Chondrocyte (in vitro differentiated cells): Measurements from ENCODE around the gene GHRHR. TPM values are rescaled to one million over a fixed set of nuclear protein-coding genes. Genes with fewer than 3 reads are reported as not detected.

Experiments used
- DNase-seq: peaks from one replicate; pipeline ENCODE4 v3.0.0; 2021; ENCODE audit warnings: mixed read lengths, low spot score
- H3K27ac Mint-ChIP-seq: one replicate; pipeline ENCODE4 v1.8.0; 2021; ENCODE audit warnings: mild to moderate bottlenecking, moderate library complexity, mixed read lengths; ENCODE audit not compliant: unreplicated experiment
- H3K27me3 Mint-ChIP-seq: 2 replicates; pipeline ENCODE4 v1.8.0; 2021; ENCODE audit warnings: low read depth, mixed read lengths
- H3K36me3 Mint-ChIP-seq: 2 replicates; pipeline ENCODE4 v1.8.0; 2021; ENCODE audit warnings: low read depth, mixed read lengths
- H3K4me1 Mint-ChIP-seq: 2 replicates; pipeline ENCODE4 v1.8.0; 2021; ENCODE audit warnings: low read depth, mild to moderate bottlenecking, mixed read lengths
- H3K4me3 Mint-ChIP-seq: one replicate; pipeline ENCODE4 v1.8.0; 2021; ENCODE audit warnings: mild to moderate bottlenecking, moderate library complexity, mixed read lengths; ENCODE audit not compliant: unreplicated experiment
- H3K9me3 Mint-ChIP-seq: 2 replicates; pipeline ENCODE4 v1.8.0; 2021; ENCODE audit warnings: low read depth, mixed read lengths
- total RNA-seq: library from RNA; stranded (reverse); gene quantifications from 3 replicates; pipeline ENCODE4 v1.2.1, GENCODE V29; 2021
- TF ChIP-seq, protein P1 (sequence below): fragments of 200-600 bp; sonication (generic); IDR thresholded peaks from 2 replicates; pipeline ENCODE4 v1.5.0; 2021; ENCODE audit warnings: antibody characterized with exemption, mild to moderate bottlenecking, moderate library complexity

Gene GHRHR
- total RNA-seq, 1 donor from 2014 or later, result not detected

DNA sequence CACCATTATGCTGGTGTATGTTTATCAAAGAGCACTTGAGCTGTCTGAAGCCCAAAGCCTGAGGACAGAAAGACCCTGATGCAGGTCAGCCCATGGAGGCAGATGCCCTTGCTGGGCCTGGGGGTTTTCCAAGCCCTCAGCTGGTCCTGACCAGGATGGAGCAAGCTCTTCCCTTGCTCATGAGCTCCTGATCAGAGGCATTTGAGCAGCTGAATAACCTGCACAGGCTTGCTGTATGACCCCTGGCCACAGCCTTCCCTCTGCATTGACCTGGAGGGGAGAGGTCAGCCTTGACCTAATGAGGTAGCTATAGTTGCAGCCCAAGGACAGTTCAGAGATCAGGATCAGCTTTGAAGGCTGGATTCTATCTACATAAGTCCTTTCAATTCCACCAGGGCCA lies 39.1 kb upstream of the GHRHR start:
- TF ChIP-seq, protein P1, sequence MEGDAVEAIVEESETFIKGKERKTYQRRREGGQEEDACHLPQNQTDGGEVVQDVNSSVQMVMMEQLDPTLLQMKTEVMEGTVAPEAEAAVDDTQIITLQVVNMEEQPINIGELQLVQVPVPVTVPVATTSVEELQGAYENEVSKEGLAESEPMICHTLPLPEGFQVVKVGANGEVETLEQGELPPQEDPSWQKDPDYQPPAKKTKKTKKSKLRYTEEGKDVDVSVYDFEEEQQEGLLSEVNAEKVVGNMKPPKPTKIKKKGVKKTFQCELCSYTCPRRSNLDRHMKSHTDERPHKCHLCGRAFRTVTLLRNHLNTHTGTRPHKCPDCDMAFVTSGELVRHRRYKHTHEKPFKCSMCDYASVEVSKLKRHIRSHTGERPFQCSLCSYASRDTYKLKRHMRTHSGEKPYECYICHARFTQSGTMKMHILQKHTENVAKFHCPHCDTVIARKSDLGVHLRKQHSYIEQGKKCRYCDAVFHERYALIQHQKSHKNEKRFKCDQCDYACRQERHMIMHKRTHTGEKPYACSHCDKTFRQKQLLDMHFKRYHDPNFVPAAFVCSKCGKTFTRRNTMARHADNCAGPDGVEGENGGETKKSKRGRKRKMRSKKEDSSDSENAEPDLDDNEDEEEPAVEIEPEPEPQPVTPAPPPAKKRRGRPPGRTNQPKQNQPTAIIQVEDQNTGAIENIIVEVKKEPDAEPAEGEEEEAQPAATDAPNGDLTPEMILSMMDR, result no peak
- H3K9me3 Mint-ChIP-seq, result peaks cover 7% of the 10 kb centered on the region
- H3K4me1 Mint-ChIP-seq, result peaks cover 24% of the 10 kb centered on the region
- H3K4me3 Mint-ChIP-seq, result no peak overlapping the region
- peaks cover 1% of the 10 kb centered on the region for H3K36me3 Mint-ChIP-seq
- H3K27ac Mint-ChIP-seq, result no peak overlapping the region
- DNase-seq, result peak; percentile 54
- no peaks in the 10 kb centered on the region for H3K27me3 Mint-ChIP-seq

DNA sequence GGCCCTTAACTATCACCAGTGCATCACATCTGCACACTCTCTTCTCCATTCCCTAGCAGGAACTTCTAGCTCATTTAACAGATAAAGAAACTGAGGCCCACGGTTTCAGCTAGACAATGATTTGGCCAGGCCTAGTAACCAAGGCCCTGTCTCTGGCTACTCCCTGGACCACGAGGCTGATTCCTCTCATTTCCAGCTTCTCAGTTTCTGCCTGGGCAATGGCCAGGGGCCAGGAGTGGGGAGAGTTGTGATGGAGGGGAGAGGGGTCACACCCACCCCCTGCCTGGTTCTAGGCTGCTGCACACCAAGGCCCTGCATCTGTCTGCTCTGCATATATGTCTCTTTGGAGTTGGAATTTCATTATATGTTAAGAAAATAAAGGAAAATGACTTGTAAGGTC lies 38.6 kb upstream of the GHRHR start:
- TF ChIP-seq, protein P1, result no peak
- H3K4me3 Mint-ChIP-seq, result no peak overlapping the region
- no peaks in the 10 kb centered on the region for H3K27me3 Mint-ChIP-seq
- peaks cover 1% of the 10 kb centered on the region for H3K36me3 Mint-ChIP-seq
- peak; percentile 42 for DNase-seq
- peaks cover 22% of the 10 kb centered on the region for H3K4me1 Mint-ChIP-seq
- H3K9me3 Mint-ChIP-seq, result peaks cover 7% of the 10 kb centered on the region
- H3K27ac Mint-ChIP-seq, result no peak overlapping the region

DNA sequence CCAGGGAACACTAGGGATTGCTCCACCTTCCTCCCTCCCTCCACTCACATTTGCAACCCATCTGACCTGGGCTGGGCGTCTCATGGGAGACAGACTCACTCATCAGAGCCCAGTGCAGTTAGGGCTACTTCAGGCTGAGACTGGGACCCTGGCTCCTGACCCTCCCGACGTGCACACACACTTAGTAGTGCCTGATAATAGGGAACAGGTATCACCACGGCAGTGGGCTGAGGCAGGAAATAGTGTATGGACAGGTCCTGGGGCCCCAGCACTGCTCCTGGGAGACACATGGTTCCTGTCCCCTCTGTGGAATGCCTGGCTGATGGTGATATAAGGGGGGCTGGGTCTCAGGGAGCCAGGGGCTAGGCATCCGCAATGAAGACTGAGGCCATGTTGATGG lies 37.8 kb upstream of the GHRHR start:
- Mint-ChIP-seq H3K36me3 (peaks cover 1% of the 10 kb centered on the region), H3K4me1 (peaks cover 20% of the 10 kb centered on the region), H3K4me3 (no peak overlapping the region), H3K27ac (no peak overlapping the region), H3K27me3 (no peaks in the 10 kb centered on the region), H3K9me3 (peaks cover 7% of the 10 kb centered on the region)
- TF ChIP-seq, protein P1, result no peak
- DNase-seq, result peak; percentile 68

DNA sequence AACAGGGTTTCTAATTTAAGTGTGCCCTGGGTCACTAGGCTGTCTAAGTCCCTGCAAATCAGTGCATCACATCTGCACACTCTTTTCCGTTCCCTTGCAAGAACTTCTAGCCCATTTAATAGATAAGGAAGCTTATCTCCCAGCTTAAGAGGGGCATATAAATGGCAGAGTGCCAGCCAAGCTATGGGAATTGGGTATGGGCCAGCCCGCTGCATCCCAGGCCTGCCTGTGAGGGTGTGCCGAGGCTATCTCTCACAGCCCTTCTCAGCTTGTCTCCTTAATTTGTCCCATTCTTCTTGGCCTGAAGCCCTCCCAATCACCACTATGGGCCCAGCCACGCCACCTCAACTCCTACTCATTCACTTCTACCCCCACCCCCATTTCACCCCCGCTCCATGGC lies 37.4 kb upstream of the GHRHR start:
- DNase-seq, result peak; percentile 35
- H3K27ac Mint-ChIP-seq, result no peak overlapping the region
- peaks cover 1% of the 10 kb centered on the region for H3K36me3 Mint-ChIP-seq
- H3K4me1 Mint-ChIP-seq, result peaks cover 18% of the 10 kb centered on the region
- no peak overlapping the region for H3K4me3 Mint-ChIP-seq
- TF ChIP-seq, protein P1, result no peak
- H3K9me3 Mint-ChIP-seq, result peaks cover 7% of the 10 kb centered on the region
- H3K27me3 Mint-ChIP-seq, result no peaks in the 10 kb centered on the region

DNA sequence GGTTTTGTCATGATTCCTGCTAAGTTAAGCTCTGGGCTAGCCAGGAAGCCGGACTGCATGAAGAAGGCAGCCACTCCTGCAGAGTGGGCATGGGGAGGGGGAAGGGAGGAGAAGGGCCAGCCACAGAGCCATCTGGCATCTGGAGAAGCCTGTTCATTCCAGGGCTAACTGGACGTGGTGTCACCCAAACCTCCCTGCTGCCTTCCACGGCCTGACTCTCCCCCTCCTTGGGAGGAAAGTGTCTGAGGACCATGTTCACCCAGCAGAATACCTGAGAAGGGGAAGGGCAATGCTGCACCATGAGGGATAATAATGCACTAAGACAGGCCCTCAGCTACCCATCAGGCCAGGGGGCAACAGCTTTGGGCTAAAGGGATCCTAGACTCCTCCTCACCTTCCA lies 36.7 kb upstream of the GHRHR start:
- Mint-ChIP-seq H3K9me3 (peaks cover 7% of the 10 kb centered on the region), H3K27ac (no peak overlapping the region), H3K27me3 (no peaks in the 10 kb centered on the region), H3K36me3 (peaks cover 1% of the 10 kb centered on the region), H3K4me1 (peaks cover 20% of the 10 kb centered on the region), H3K4me3 (no peak overlapping the region)
- TF ChIP-seq, protein P1, result no peak
- DNase-seq, result peak; percentile 43
